ENCODE data around the gene NOXRED1. TPM values are rescaled to one million over a fixed set of nuclear protein-coding genes. Genes with fewer than 3 reads are reported as not detected.

Gene NOXRED1
- total RNA-seq, 4 donors from 2014 or later, result 1.2 to 2.8 TPM; not detected in 2

DNA sequence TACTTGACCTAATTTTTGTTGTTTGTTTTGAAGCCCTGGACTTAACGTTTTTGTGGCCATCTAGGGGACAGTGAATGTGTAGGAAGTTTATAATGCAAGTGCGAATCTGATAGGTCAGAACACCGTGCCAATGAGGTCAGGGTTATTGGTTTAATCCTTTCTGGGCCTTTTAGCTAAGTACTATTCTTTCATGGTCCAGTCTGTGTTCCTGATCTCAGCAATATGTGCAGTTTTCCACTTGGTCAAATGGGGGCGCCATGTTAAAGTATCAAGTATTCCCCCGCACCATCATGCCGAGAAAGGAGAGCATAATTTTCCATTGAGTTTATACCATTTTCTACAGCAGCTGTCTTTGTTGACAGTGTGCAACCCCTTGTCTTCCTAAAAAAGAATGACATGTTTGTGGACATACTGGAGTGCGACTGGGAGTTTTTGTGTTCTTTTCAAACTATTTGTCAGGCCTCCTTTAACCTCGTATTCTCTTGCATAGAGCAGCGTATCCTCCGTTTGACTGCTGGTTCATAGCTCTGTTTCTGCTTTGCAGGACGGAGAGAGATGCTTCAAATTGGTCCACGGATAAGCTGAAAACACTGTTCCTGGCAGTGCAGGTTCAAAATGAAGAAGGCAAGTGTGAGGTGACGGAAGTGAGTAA is 35.9 kb upstream of the NOXRED1 start:
- Histone ChIP-seq H3K27ac (no peak overlapping the region), H3K4me1 (peaks cover 0 to 14% (median 8%) of the 10 kb centered on the region in 4 donors), H3K9me3 (no peaks in the 10 kb centered on the region), H3K27me3 (no peaks in the 10 kb centered on the region), H3K4me3 (peak overlapping the region; percentile 74 to 98 (median 86)), H3K36me3 (peaks cover 0 to 46% (median 0%) of the 10 kb centered on the region in 3 donors)
- DNase-seq, result peak in 2 of 3 donors; percentile 78 to 82
- no peak for TF ChIP-seq POLR2A (IDR thresholded peaks at IDR 0.05)
- TF ChIP-seq, protein P1, sequence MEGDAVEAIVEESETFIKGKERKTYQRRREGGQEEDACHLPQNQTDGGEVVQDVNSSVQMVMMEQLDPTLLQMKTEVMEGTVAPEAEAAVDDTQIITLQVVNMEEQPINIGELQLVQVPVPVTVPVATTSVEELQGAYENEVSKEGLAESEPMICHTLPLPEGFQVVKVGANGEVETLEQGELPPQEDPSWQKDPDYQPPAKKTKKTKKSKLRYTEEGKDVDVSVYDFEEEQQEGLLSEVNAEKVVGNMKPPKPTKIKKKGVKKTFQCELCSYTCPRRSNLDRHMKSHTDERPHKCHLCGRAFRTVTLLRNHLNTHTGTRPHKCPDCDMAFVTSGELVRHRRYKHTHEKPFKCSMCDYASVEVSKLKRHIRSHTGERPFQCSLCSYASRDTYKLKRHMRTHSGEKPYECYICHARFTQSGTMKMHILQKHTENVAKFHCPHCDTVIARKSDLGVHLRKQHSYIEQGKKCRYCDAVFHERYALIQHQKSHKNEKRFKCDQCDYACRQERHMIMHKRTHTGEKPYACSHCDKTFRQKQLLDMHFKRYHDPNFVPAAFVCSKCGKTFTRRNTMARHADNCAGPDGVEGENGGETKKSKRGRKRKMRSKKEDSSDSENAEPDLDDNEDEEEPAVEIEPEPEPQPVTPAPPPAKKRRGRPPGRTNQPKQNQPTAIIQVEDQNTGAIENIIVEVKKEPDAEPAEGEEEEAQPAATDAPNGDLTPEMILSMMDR (IDR thresholded peaks at IDR 0.05), result peak in 5 of 6 experiments; percentile 46 to 58 (median 54)

DNA sequence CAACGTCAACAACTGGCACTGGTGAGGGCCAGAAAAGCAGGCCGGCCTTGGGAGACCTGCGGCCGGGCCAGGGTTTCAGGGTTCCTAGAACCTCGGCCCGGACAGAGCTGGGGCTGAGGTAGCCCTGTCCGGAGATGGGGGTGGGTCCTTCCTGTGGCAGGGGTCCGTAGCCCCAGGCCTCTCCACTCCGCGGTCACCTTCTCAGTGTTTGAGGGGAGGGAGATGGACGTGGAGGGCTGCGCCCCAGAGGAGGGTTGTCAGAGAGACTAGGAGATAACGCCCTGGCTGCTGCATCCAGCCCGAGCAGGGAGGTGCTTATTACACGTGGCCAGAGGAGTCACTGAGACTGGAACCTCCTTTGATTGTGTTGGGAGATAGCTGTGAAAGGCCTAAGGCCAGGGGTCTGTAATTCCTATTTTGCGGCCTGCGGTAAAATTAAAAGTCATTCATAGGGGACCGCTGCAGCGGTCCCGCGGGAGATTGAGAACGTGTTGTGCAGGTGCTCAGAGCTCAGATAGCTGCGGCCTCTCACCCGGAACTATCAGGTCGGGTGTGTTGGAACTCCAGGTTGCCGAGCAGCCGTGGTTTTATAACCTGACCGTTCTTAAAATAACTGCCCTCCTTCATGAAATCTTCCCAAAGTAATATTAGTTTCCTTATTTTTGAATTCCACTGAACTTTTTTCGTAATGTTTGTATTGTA is 35.1 kb upstream of the NOXRED1 start:
- peak; percentile 44 to 62 (median 60) for DNase-seq
- Histone ChIP-seq H3K27ac (peak overlapping the region; percentile 87 to 96 (median 92)), H3K4me3 (peak overlapping the region; percentile 74 to 98 (median 86))

DNA sequence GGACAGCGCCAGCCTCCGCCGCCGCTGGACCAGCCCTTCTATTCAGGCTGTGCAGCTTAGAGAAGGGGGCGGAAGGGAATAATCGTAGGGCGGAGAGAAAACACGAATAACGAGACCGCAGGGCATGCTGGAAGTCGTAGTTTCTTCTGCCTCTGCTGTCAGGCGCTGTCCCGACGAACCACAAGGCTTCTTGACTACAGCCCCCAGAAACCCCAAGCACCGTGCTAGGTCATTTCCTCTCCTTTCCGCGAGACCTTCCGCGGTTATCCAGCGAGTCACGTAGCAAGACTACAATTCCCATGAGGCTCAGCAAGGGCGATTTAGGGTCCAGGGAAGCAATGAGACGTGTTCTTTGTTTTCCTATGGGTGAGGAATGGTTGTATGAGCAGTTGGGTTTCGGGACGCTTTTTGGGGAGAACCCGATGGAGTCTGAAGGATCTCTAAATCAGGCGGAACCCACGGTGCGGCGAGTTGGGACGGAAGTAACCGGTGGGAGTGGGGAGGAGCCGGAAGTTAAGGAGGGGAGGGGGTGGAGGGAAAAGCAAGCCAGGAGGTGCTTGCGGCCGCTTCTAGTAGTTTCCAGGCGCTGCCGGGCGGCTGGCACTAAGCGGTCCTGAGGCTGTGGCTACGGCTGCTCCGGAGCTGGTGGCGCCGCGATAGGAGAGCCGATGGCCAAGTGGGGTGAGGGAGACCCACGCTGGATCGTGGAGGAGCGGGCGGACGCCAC is 34.4 kb upstream of the NOXRED1 start, which contains the start of the genes AHSA1 and VIPAS39:
Gene AHSA1, plus strand, starts transcription at position 572 of the 727 bp plus-strand sequence. Its CDS starts 97 bp downstream, at position 669.
Gene VIPAS39, minus strand, starts transcription at position 80 of the 727 bp plus-strand sequence. CDS start 3,499 bp downstream, outside the sequence.
- TF ChIP-seq, protein P1 (IDR thresholded peaks at IDR 0.05), result peak in 1 of 6 experiments; percentile 11
- peak; percentile 69 to 74 for TF ChIP-seq POLR2A (IDR thresholded peaks at IDR 0.05)
- H3K9me3 ChIP-seq, result no peaks in the 10 kb centered on the region
- peaks cover 0 to 37% (median 0%) of the 10 kb centered on the region in 3 donors for H3K36me3 ChIP-seq
- H3K27me3 ChIP-seq, result no peaks in the 10 kb centered on the region
- DNase-seq, result peak; percentile 90 to 99 (median 94)
- peak within 1 kb of the TSS; percentile 74 to 98 (median 86) for H3K4me3 ChIP-seq
- peaks cover 0 to 14% (median 8%) of the 10 kb centered on the region in 4 donors for H3K4me1 ChIP-seq
- peak within 1 kb of the TSS; percentile 87 to 96 (median 92) for H3K27ac ChIP-seq

More for the DNA sequence above, 35.1 kb upstream of the NOXRED1 start:
- Histone ChIP-seq H3K27me3 (no peaks in the 10 kb centered on the region), H3K9me3 (no peaks in the 10 kb centered on the region), H3K36me3 (peaks cover 0 to 38% (median 0%) of the 10 kb centered on the region in 3 donors), H3K4me1 (peaks cover 0 to 14% (median 8%) of the 10 kb centered on the region in 4 donors)
- TF ChIP-seq, protein P1 (IDR thresholded peaks at IDR 0.05), result no peak
- no peak for TF ChIP-seq POLR2A (IDR thresholded peaks at IDR 0.05)

DNA sequence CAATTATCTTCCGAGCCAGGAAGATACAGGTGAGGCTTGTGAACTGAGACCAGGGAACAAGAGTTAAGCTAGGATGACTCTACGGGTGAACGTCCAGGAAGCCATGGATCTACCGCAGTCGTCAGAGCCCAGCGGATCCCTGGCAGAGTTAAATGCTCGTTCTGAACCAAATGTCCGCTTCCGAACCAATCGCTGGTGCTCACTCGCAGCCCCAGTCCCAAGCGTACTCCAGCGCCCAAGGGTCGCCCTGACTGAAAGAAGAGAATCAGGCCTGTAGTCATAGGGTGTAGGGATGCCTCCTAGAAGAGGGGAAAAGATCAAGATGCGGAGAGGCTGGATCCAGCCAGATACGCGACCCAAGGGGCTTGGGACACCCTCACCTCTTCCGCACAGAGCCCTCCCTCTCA is 33.8 kb upstream of the NOXRED1 start:
- DNase-seq, result no peak
- Histone ChIP-seq H3K4me3 (peak overlapping the region; percentile 74 to 98 (median 86)), H3K27me3 (no peaks in the 10 kb centered on the region), H3K27ac (peak overlapping the region; percentile 87 to 96 (median 92)), H3K4me1 (peaks cover 0 to 14% (median 8%) of the 10 kb centered on the region in 4 donors), H3K9me3 (no peaks in the 10 kb centered on the region), H3K36me3 (peaks cover 0 to 33% (median 0%) of the 10 kb centered on the region in 3 donors)
- no peak for TF ChIP-seq POLR2A (IDR thresholded peaks at IDR 0.05)
- TF ChIP-seq, protein P1 (IDR thresholded peaks at IDR 0.05), result no peak
